SH-SY5Y (cell line): ENCODE results near the gene VPS51.

Source experiments
- GATA2 ChIP-seq: IDR thresholded peaks from 2 replicates; pipeline ENCODE4 v1.6.1; 2011; ENCODE audit warnings: mild to moderate bottlenecking, low read depth, low read length
- GATA3 ChIP-seq: IDR thresholded peaks from 2 replicates; pipeline ENCODE4 v1.6.1; 2011; ENCODE audit warnings: low read depth, mild to moderate bottlenecking, low read length, moderate library complexity

DNA sequence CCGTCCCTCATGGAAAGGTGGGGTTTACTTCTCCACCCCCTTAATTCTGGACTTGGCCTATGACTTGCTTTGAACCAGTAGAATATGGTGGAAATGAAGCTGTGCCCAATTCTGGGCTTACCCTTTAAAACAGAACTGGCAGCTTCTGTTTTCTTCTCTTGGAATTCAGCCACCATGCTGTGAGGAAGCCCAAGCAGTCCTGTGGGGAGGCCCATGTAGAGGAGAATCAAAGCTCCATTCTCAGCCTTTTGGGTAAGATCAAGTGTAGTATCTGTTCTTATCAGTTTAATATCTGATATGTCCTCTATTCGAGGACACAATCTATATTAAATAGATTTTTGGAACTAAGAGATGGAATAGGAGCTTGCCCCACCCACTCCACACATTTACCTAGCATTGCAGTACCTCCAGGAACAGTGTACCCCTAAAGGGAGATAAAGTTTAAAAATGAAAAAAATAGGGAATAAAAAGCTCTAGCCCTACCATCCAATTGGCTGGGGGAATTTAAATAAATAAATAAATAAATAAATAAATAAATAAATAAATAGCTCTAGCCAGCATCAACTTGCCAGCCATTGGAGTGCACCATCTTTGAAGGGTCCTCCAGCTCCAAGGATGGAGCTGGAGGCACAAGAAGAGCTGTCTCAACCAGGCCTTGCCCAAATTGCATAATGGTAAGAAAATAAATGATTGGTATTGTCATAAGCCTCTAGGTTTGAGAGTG, 51.5 kb downstream of the VPS51 start:
- TF ChIP-seq GATA2 (no peak), GATA3 (no peak)
